ENCODE results near the gene BAK1.
"Not testable (repeated sequence)": the region's sequence is repeated elsewhere in the genome, so short reads cannot be mapped to it uniquely, and the experiment has no call there.

GRCh38 chr6:33596894-33597293 is 16.8 kb upstream of the BAK1 start:
- TF ChIP-seq CTCF, POLR2A (IDR thresholded peaks at IDR 0.05): not testable (repeated sequence)
